IMR-90 (cell line): ENCODE results near the gene NECAB2. TPM values are rescaled to one million over a fixed set of nuclear protein-coding genes. Genes with fewer than 3 reads are reported as not detected.

Experiments
- ATAC-seq: fragments of 200-7000 bp; cut with Tn5 transposase; 2 replicates; pipeline ENCODE4 v1.9.1; 2020; ENCODE audit warnings: low read depth, mild to moderate bottlenecking, moderate library complexity
- BruUV-seq: library from RNA; stranded (reverse); fragments of 400-500 nt; replicated peaks from 2 replicates; lab custom pipeline; 2021; lab: Mats Ljungman, UMichigan
- CTCF ChIA-PET: fragments of 300-600 bp; formaldehyde crosslinking; extraction: SDS; loops from one replicate; lab custom pipeline; 2021; ENCODE audit warnings: antibody characterized with exemption; lab: Yijun Ruan, JAX
- POLR2A ChIA-PET: fragments of 300-600 bp; sonication (Branson Sonifier 250); formaldehyde crosslinking; loops from one replicate; lab custom pipeline; 2022; ENCODE audit warnings: antibody characterized with exemption; ENCODE audit not compliant: unreplicated experiment; lab: Charles Lee
- DNase-seq: peaks from one replicate; pipeline ENCODE4 v3.0.0; 2013
- H2AFZ ChIP-seq: replicated peaks from 2 replicates; pipeline ENCODE3; 2013; ENCODE audit warnings: low read length, mild to moderate bottlenecking; ENCODE audit not compliant: poor library complexity
- H2AK5ac ChIP-seq: 2 replicates; pipeline ENCODE4 v1.6.1; 2013; ENCODE audit warnings: low read depth, low read length, inconsistent platforms
- H2AK9ac ChIP-seq: replicated peaks from 2 replicates; pipeline ENCODE3; 2013; ENCODE audit warnings: mild to moderate bottlenecking, low read depth, low read length, moderate library complexity; ENCODE audit not compliant: poor library complexity
- H2BK120ac ChIP-seq: 2 replicates; pipeline ENCODE4 v1.6.1; 2013; ENCODE audit warnings: low read depth, low read length, inconsistent platforms
- H2BK15ac ChIP-seq: 3 replicates; pipeline ENCODE4 v1.6.1; 2013; ENCODE audit warnings: low read depth, low read length, inconsistent platforms
- H2BK20ac ChIP-seq: 2 replicates; pipeline ENCODE4 v1.6.1; 2013; ENCODE audit warnings: low read depth, mild to moderate bottlenecking, inconsistent platforms, low read length, moderate library complexity
- H2BK5ac ChIP-seq: 2 replicates; pipeline ENCODE4 v1.6.1; 2013; ENCODE audit warnings: mild to moderate bottlenecking, low read depth, low read length, inconsistent platforms; ENCODE audit not compliant: poor library complexity, severe bottlenecking
- H3K14ac ChIP-seq: replicated peaks from 2 replicates; pipeline ENCODE4 v1.6.1; 2013; ENCODE audit warnings: low read depth, low read length, inconsistent platforms
- H3K18ac ChIP-seq: 2 replicates; pipeline ENCODE4 v1.6.1; 2013; ENCODE audit warnings: low read depth, low read length, control low read depth
- H3K23ac ChIP-seq: 2 replicates; pipeline ENCODE4 v1.6.1; 2013; ENCODE audit warnings: low read depth, low read length, inconsistent platforms
- H3K27ac ChIP-seq: 2 replicates; pipeline ENCODE4 v1.5.1; 2013; ENCODE audit warnings: mild to moderate bottlenecking, control low read depth, low read length; ENCODE audit not compliant: insufficient read depth
- H3K27me3 ChIP-seq: 2 replicates; pipeline ENCODE4 v1.6.1; 2013; ENCODE audit warnings: low read length; ENCODE audit not compliant: control insufficient read depth, insufficient read depth
- H3K36me3 ChIP-seq: 2 replicates; pipeline ENCODE4 v1.6.1; 2013; ENCODE audit warnings: low read length, mixed read lengths; ENCODE audit not compliant: control insufficient read depth, insufficient read depth
- H3K4ac ChIP-seq: 2 replicates; pipeline ENCODE4 v1.6.1; 2013; ENCODE audit warnings: low read depth, low read length, inconsistent platforms
- H3K4me1 ChIP-seq: 2 replicates; pipeline ENCODE4 v1.6.1; 2013; ENCODE audit warnings: low read length, mixed read lengths; ENCODE audit not compliant: control insufficient read depth, insufficient read depth
- H3K4me2 ChIP-seq: 2 replicates; pipeline ENCODE4 v1.6.1; 2013; ENCODE audit warnings: low read depth, mild to moderate bottlenecking, control low read depth, low read length, moderate library complexity
- H3K4me3 ChIP-seq: 2 replicates; pipeline ENCODE4 v1.5.1; 2013; ENCODE audit warnings: low read depth, mild to moderate bottlenecking, control low read depth, low read length, moderate library complexity; ENCODE audit not compliant: insufficient read depth
- H3K56ac ChIP-seq: 2 replicates; pipeline ENCODE4 v1.6.1; 2013; ENCODE audit warnings: low read length, inconsistent platforms; ENCODE audit not compliant: insufficient read depth; ENCODE audit errors: extremely low read depth
- H3K79me1 ChIP-seq, 2 experiments: 2 replicates each; pipeline ENCODE4 v1.6.1; 2013; ENCODE audit warnings: low read length in 2 of 2, inconsistent platforms in 1 of 2, low read depth in 1 of 2
- H3K9ac ChIP-seq: 2 replicates; pipeline ENCODE4 v1.6.1; 2013; ENCODE audit warnings: low read depth, low read length, control low read depth
- H3K9me1 ChIP-seq: 2 replicates; pipeline ENCODE4 v1.6.1; 2013; ENCODE audit warnings: low read length, inconsistent platforms; ENCODE audit not compliant: insufficient read depth
- H3K9me3 ChIP-seq: 2 replicates; pipeline ENCODE4 v1.6.1; 2013; ENCODE audit warnings: low read length; ENCODE audit not compliant: control insufficient read depth, insufficient read depth
- H4K20me1 ChIP-seq: 2 replicates; pipeline ENCODE4 v1.6.1; 2013; ENCODE audit warnings: low read length, inconsistent platforms; ENCODE audit not compliant: insufficient read depth
- H4K5ac ChIP-seq: 2 replicates; pipeline ENCODE4 v1.6.1; 2013; ENCODE audit warnings: mild to moderate bottlenecking, low read depth, low read length, control low read depth
- H4K8ac ChIP-seq, 2 experiments: 2 replicates each; pipeline ENCODE4 v1.6.1; 2013; ENCODE audit warnings: low read depth in 2 of 2, low read length in 2 of 2, control low read depth in 1 of 2, inconsistent platforms in 1 of 2
- H4K91ac ChIP-seq: 2 replicates; pipeline ENCODE4 v1.6.1; 2013; ENCODE audit warnings: low read depth, low read length, inconsistent platforms; ENCODE audit not compliant: insufficient read depth
- CEBPB ChIP-seq: IDR thresholded peaks from 2 replicates; pipeline ENCODE4 v1.6.1; 2012; ENCODE audit warnings: low read depth, low read length, improper control_type of control experiment
- CHD1 ChIP-seq: IDR thresholded peaks from 2 replicates; pipeline ENCODE4 v1.6.1; 2012; ENCODE audit warnings: low read depth, low read length, improper control_type of control experiment
- ELK1 ChIP-seq: fragments of 150-350 bp; IDR thresholded peaks from 2 replicates; pipeline ENCODE4 v1.6.1; 2016; ENCODE audit warnings: low read depth, mild to moderate bottlenecking, low read length, moderate library complexity, borderline replicate concordance
- FOS ChIP-seq: fragments of 150-350 bp; IDR thresholded peaks from 2 replicates; pipeline ENCODE4 v1.6.1; 2016; ENCODE audit warnings: low read depth, low read length
- MAFK ChIP-seq: IDR thresholded peaks from 2 replicates; pipeline ENCODE4 v1.6.1; 2012; ENCODE audit warnings: low read depth, low read length, improper control_type of control experiment
- MAZ ChIP-seq: IDR thresholded peaks from 2 replicates; pipeline ENCODE4 v1.6.1; 2012; ENCODE audit warnings: low read depth, mild to moderate bottlenecking, low read length, improper control_type of control experiment, moderate library complexity, borderline replicate concordance
- NFE2L2 ChIP-seq: fragments of 150-350 bp; IDR thresholded peaks from 2 replicates; pipeline ENCODE4 v1.6.1; 2016; ENCODE audit warnings: low read depth, mild to moderate bottlenecking, low read length
- POLR2A ChIP-seq: IDR thresholded peaks from 2 replicates; pipeline ENCODE4 v1.6.1; 2012; ENCODE audit warnings: mild to moderate bottlenecking, low read depth, low read length
- RAD21 ChIP-seq: IDR thresholded peaks from 2 replicates; pipeline ENCODE4 v1.6.1; 2012; ENCODE audit warnings: low read length, improper control_type of control experiment
- RFX5 ChIP-seq: IDR thresholded peaks from 2 replicates; pipeline ENCODE4 v1.8.0; 2012; ENCODE audit warnings: low read depth, mild to moderate bottlenecking, low read length, moderate library complexity
- SMC3 ChIP-seq: fragments of 150-350 bp; IDR thresholded peaks from 2 replicates; pipeline ENCODE4 v1.6.1; 2016; ENCODE audit warnings: low read depth, mild to moderate bottlenecking, antibody characterized with exemption, low read length, moderate library complexity
- USF2 ChIP-seq: fragments of 150-350 bp; IDR thresholded peaks from 2 replicates; pipeline ENCODE4 v1.6.1; 2017; ENCODE audit warnings: mild to moderate bottlenecking, antibody characterized with exemption, low read length, low read depth
- WGBS, 2 experiments: methylation state at CpG; one replicate each; pipeline versions ENCODE4 v1.1.5 to v1.1.7; 2013; ENCODE audit warnings: missing lambda C conversion rate in 2 of 2; ENCODE audit not compliant: insufficient read length in 1 of 2; ENCODE audit errors: extremely low coverage in 2 of 2; 5-methylcytosine and 5-hydroxymethylcytosine counted together
- dilution Hi-C: fragments of 300-500 bp; cut with HindIII; formaldehyde crosslinking; loops from one replicate; pipeline ENCODE4 v1.14.3; 2018; ENCODE audit warnings: low sequenced_read_pairs; ENCODE audit not compliant: unreplicated experiment
- in situ Hi-C: fragments of 300-500 bp; cut with MboI; formaldehyde crosslinking; loops from 3 replicates; pipeline ENCODE4 v1.14.3; 2019; ENCODE audit warnings: low sequenced_read_pairs, inconsistent platforms, mixed read lengths
- intact Hi-C: fragments of 100-400 bp; cut with micrococcal nuclease; formaldehyde crosslinking; loops from 2 replicates; pipeline ENCODE4 v1.10.0; 2022
- polyA plus RNA-seq, 3 experiments: library from polyadenylated mRNA; depleted of rRNA; stranded (reverse); fragments of >200 nt; gene quantifications; 2 replicates each; pipeline ENCODE4 v1.2.3, GENCODE V29; 2012; ENCODE audit warnings: low replicate concordance in 1 of 3
- total RNA-seq: library from RNA; depleted of rRNA; stranded (reverse); fragments of >200 nt; gene quantifications from 2 replicates; pipeline ENCODE4 v1.2.3, GENCODE V29; 2012

The NECAB2 gene
- total and polyA plus RNA-seq, 2 of the 4 experiments (the other 2 are of a cell fraction): 0.27 TPM; not detected in 1

- in situ Hi-C loops (no loop called here), dilution Hi-C loops (no loop called here), intact Hi-C loops (no loop called here)
- H3K9me1 ChIP-seq: no peaks in the 10 kb centered on the region; the same call in 1 of the 2 replicates
- no peak overlapping the region for H4K91ac ChIP-seq
- ChIA-PET POLR2A (no interaction called here), CTCF (no interaction called here)
- DNase-seq (no peak), ATAC-seq (no peak)
- H2AFZ ChIP-seq: no peak overlapping the region
- no peak overlapping the region for H2BK5ac ChIP-seq
- H4K20me1 ChIP-seq: no peaks in the 10 kb centered on the region
- no peak overlapping the region for H2BK15ac ChIP-seq
- no TSS peak for BruUV-seq
- H2BK20ac ChIP-seq: no peak overlapping the region
- no peak overlapping the region for H3K27ac ChIP-seq
- H3K14ac ChIP-seq: no peak overlapping the region
- no peak overlapping the region for H3K4ac ChIP-seq
- no peak overlapping the region for H3K9ac ChIP-seq
- 100% methylated on average over 2 of the region's 10 CpGs; no CpG with 5 or more reads in 1 of the 2 experiments for WGBS, 2 experiments
- H3K23ac ChIP-seq: no peak overlapping the region
- H3K79me1 ChIP-seq: no peaks in the 10 kb centered on the region
- H4K8ac ChIP-seq: no peak overlapping the region
- TF ChIP-seq MAZ (no peak), ELK1 (no peak), SMC3 (no peak), MAFK (no peak), RFX5 (no peak), NFE2L2 (no peak), USF2 (no peak), POLR2A (no peak), CEBPB (no peak), CHD1 (no peak), FOS (no peak), RAD21 (no peak)
- no peak overlapping the region for H4K5ac ChIP-seq
- peaks cover 7% of the 10 kb centered on the region for H3K4me1 ChIP-seq
- H3K18ac ChIP-seq: no peak overlapping the region
- H3K36me3 ChIP-seq: no peaks in the 10 kb centered on the region
- no peak overlapping the region for H2AK5ac ChIP-seq
- no peak overlapping the region for H3K56ac ChIP-seq
- no peak overlapping the region for H3K4me3 ChIP-seq
- peaks cover 33% of the 10 kb centered on the region for H3K27me3 ChIP-seq
- H3K9me3 ChIP-seq: peaks cover 7% of the 10 kb centered on the region
- no peak overlapping the region for H2BK120ac ChIP-seq
- H2AK9ac ChIP-seq: no peak overlapping the region
- no peak overlapping the region for H3K4me2 ChIP-seq
Measured at GRCh38 chr16:84026606-84027005, 58.6 kb downstream of the NECAB2 start.
